ENCODE data around the gene PLN. TPM values are rescaled to one million over a fixed set of nuclear protein-coding genes. Genes with fewer than 3 reads are reported as not detected.

The PLN gene
- polyA plus RNA-seq, 1 donor (not counting 4 experiments of a cell fraction or from before 2014, with no cell fraction given) = not detected

GRCh38 chr6:118553132-118553531 is 5.0 kb downstream of the PLN start:
- no peak overlapping the region for H3K4me3 ChIP-seq (ENCODE audit: control insufficient read depth in 2 of 3, extremely low read depth in 1 of 3, insufficient read depth in 2 of 3, low read depth in 1 of 3, low read length in 3 of 3)
- H3K9ac ChIP-seq (ENCODE audit: control insufficient read depth, extremely low read depth, insufficient read depth, low read length) = no peak overlapping the region
- DNase-seq (ENCODE audit: low read depth, low spot score) = no peak
- no peaks in the 10 kb centered on the region for H3K4me1 ChIP-seq (ENCODE audit: control insufficient read depth, extremely low read depth, insufficient read depth, low read length)
- H3K9me3 ChIP-seq (ENCODE audit: control insufficient read depth, low read depth, low read length) = no peaks in the 10 kb centered on the region
- no peak for FAIRE-seq
- no peak for TF ChIP-seq CTCF (optimal IDR thresholded peaks at IDR 0.05 in 1 of 3, IDR thresholded peaks at IDR 0.05 in 1 of 3, conservative IDR thresholded peaks at IDR 0.05 in 1 of 3; ENCODE audit: extremely low read depth in 1 of 3, insufficient read depth in 2 of 3, low read length in 3 of 3)
- TF ChIP-seq EZH2 (IDR thresholded peaks at IDR 0.05; ENCODE audit: low read length) = no peak
- dilution Hi-C loops (cut with MboI; ENCODE audit: extremely low pct_ligation_motif_present, low sequenced_read_pairs) = no loop called here
- H3K79me2 ChIP-seq (ENCODE audit: control insufficient read depth, insufficient read depth, low read length) = no peaks in the 10 kb centered on the region
- no peak overlapping the region for H3K27ac ChIP-seq (ENCODE audit: control insufficient read depth, insufficient read depth, low read length)
- H3K4me2 ChIP-seq (ENCODE audit: control insufficient read depth, extremely low read depth, insufficient read depth, low read depth, low read length) = no peak overlapping the region
- H2AFZ ChIP-seq (ENCODE audit: control insufficient read depth, low read length) = no peak overlapping the region
- H3K27me3 ChIP-seq (ENCODE audit: control insufficient read depth, extremely low read depth, insufficient read depth, low read length) = no peaks in the 10 kb centered on the region
- no peaks in the 10 kb centered on the region for H4K20me1 ChIP-seq (ENCODE audit: control insufficient read depth, extremely low read depth, insufficient read depth, low read length)
- H3K9me1 ChIP-seq (ENCODE audit: control insufficient read depth, extremely low read depth, insufficient read depth, low read length) = no peaks in the 10 kb centered on the region
- no peaks in the 10 kb centered on the region for H3K36me3 ChIP-seq (ENCODE audit: control insufficient read depth in 2 of 2, extremely low read depth in 1 of 2, insufficient read depth in 2 of 2, low read length in 2 of 2)

GRCh38 chr6:118554698-118555097 is 6.6 kb downstream of the PLN start:
- dilution Hi-C loops (cut with MboI; ENCODE audit: extremely low pct_ligation_motif_present, low sequenced_read_pairs) = no loop called here
- FAIRE-seq = no peak
- TF ChIP-seq CTCF (optimal IDR thresholded peaks at IDR 0.05 in 1 of 3, IDR thresholded peaks at IDR 0.05 in 1 of 3, conservative IDR thresholded peaks at IDR 0.05 in 1 of 3; ENCODE audit: extremely low read depth in 1 of 3, insufficient read depth in 2 of 3, low read length in 3 of 3) (no peak), EZH2 (IDR thresholded peaks at IDR 0.05; ENCODE audit: low read length) (no peak)
- Histone ChIP-seq H3K9ac (ENCODE audit: control insufficient read depth, extremely low read depth, insufficient read depth, low read length) (no peak overlapping the region), H3K27me3 (ENCODE audit: control insufficient read depth, extremely low read depth, insufficient read depth, low read length) (no peaks in the 10 kb centered on the region), H4K20me1 (ENCODE audit: control insufficient read depth, extremely low read depth, insufficient read depth, low read length) (no peaks in the 10 kb centered on the region), H3K4me1 (ENCODE audit: control insufficient read depth, extremely low read depth, insufficient read depth, low read length) (no peaks in the 10 kb centered on the region), H3K79me2 (ENCODE audit: control insufficient read depth, insufficient read depth, low read length) (no peaks in the 10 kb centered on the region), H3K27ac (ENCODE audit: control insufficient read depth, insufficient read depth, low read length) (no peak overlapping the region), H3K9me1 (ENCODE audit: control insufficient read depth, extremely low read depth, insufficient read depth, low read length) (no peaks in the 10 kb centered on the region), H2AFZ (ENCODE audit: control insufficient read depth, low read length) (no peak overlapping the region), H3K4me3 (ENCODE audit: control insufficient read depth in 2 of 3, extremely low read depth in 1 of 3, insufficient read depth in 2 of 3, low read depth in 1 of 3, low read length in 3 of 3) (no peak overlapping the region), H3K36me3 (ENCODE audit: control insufficient read depth in 2 of 2, extremely low read depth in 1 of 2, insufficient read depth in 2 of 2, low read length in 2 of 2) (no peaks in the 10 kb centered on the region), H3K9me3 (ENCODE audit: control insufficient read depth, low read depth, low read length) (no peaks in the 10 kb centered on the region), H3K4me2 (ENCODE audit: control insufficient read depth, extremely low read depth, insufficient read depth, low read depth, low read length) (no peak overlapping the region)
- DNase-seq (ENCODE audit: low read depth, low spot score) = no peak
